GM11168 (cell line): ENCODE data around the gene FRMPD1.
"Not testable (repeated sequence)": the region's sequence is repeated elsewhere in the genome, so short reads cannot be mapped to it uniquely, and the experiment has no call there.

ENCODE experiments used
- in situ Hi-C: fragments of 300-500 bp; cut with MboI; formaldehyde crosslinking; loops from one replicate; pipeline ENCODE4 v1.12.0; 2022; ENCODE audit warnings: low sequenced_read_pairs; ENCODE audit not compliant: unreplicated experiment

Gene FRMPD1

GRCh38 chr9:37761511-37761910, 110.8 kb downstream of the FRMPD1 start:
- in situ Hi-C loops, result no loop called here

- in situ Hi-C loops, result not testable (repeated sequence)
Measured at GRCh38 chr9:37765263-37765662, 114.5 kb downstream of the FRMPD1 start.

- in situ Hi-C loops, result no loop called here
Measured at GRCh38 chr9:37769306-37769705, 118.6 kb downstream of the FRMPD1 start.

GRCh38 chr9:37769995-37770394, 119.2 kb downstream of the FRMPD1 start:
- in situ Hi-C loops, result no loop called here

GRCh38 chr9:37775216-37775919, 124.6 kb downstream of the FRMPD1 start:
- in situ Hi-C loops, result no loop called here

- in situ Hi-C loops, result no loop called here
Measured at GRCh38 chr9:37776328-37776727, 125.6 kb downstream of the FRMPD1 start.

GRCh38 chr9:37778534-37778933, 127.8 kb downstream of the FRMPD1 start:
- in situ Hi-C loops, result no loop called here

GRCh38 chr9:37784291-37784615, 133.5 kb downstream of the FRMPD1 start:
- in situ Hi-C loops, result no loop called here

- in situ Hi-C loops, result no loop called here
Measured at GRCh38 chr9:37784616-37785483, 134.1 kb downstream of the FRMPD1 start, which contains the start of gene EXOSC3. EXOSC3 (minus strand) TSS chr9:37785064; CDS start chr9:37785044, 20 bp downstream.

GRCh38 chr9:37787059-37787458, 136.3 kb downstream of the FRMPD1 start:
- in situ Hi-C loops, result no loop called here

GRCh38 chr9:37788332-37788731, 137.6 kb downstream of the FRMPD1 start:
- in situ Hi-C loops, result no loop called here

GRCh38 chr9:37790096-37790495, 139.3 kb downstream of the FRMPD1 start:
- in situ Hi-C loops, result no loop called here

GRCh38 chr9:37792122-37792521, 141.4 kb downstream of the FRMPD1 start:
- in situ Hi-C loops, result no loop called here

- in situ Hi-C loops, result no loop called here
Measured at GRCh38 chr9:37796232-37796631, 145.5 kb downstream of the FRMPD1 start.
